Suprapubic skin (tissue), 4 donors: ENCODE data around the gene SLC35E3. TPM values are rescaled to one million over a fixed set of nuclear protein-coding genes. Genes with fewer than 3 reads are reported as not detected.

Experiments used
- DNase-seq, 2 donors: peaks; one replicate each; pipeline ENCODE4 v3.0.0-alpha.2; 2019; ENCODE audit warnings: low spot score in 2 of 2
- H3K27ac ChIP-seq: fragments of 200-600 bp; sonication (generic); one replicate; pipeline ENCODE4 v1.5.1; 2019
- H3K27me3 ChIP-seq: fragments of 200-600 bp; sonication (generic); one replicate; pipeline ENCODE4 v1.5.1; 2019
- H3K36me3 ChIP-seq: fragments of 200-600 bp; sonication (generic); one replicate; pipeline ENCODE4 v1.5.1; 2019
- H3K4me1 ChIP-seq: fragments of 200-600 bp; sonication (generic); one replicate; pipeline ENCODE4 v1.5.1; 2019
- H3K4me3 ChIP-seq: fragments of 200-600 bp; sonication (generic); one replicate; pipeline ENCODE4 v1.5.1; 2019; ENCODE audit warnings: mild to moderate bottlenecking
- H3K9me3 ChIP-seq: fragments of 200-600 bp; sonication (generic); one replicate; pipeline ENCODE4 v1.5.1; 2019
- CTCF ChIP-seq, 2 donors: fragments of 200-600 bp in 1 of 2; fragments of 450-650 bp in 1 of 2; sonication (generic) in 1 of 2; IDR thresholded peaks; one replicate each; pipeline ENCODE4 v1.5.1; 2016 to 2019; ENCODE audit warnings: antibody characterized with exemption in 2 of 2, mild to moderate bottlenecking in 1 of 2, moderate library complexity in 1 of 2
- EP300 ChIP-seq: sonication (generic); formaldehyde crosslinking; IDR thresholded peaks from one replicate; pipeline ENCODE4 v1.6.1; 2017; ENCODE audit warnings: antibody characterized with exemption
- POLR2A ChIP-seq, 2 donors: fragments of 450-650 bp; IDR thresholded peaks; one replicate each; pipeline ENCODE4 v1.6.1; 2017; ENCODE audit warnings: antibody characterized with exemption in 2 of 2, mild to moderate bottlenecking in 2 of 2, moderate library complexity in 2 of 2
- POLR2AphosphoS5 ChIP-seq, 3 donors: sonication (generic); formaldehyde crosslinking; IDR thresholded peaks; one replicate each; pipeline ENCODE4 v1.6.1; 2017; ENCODE audit warnings: antibody characterized with exemption in 3 of 3
- WGBS: methylation state at CpG from one replicate; pipeline ENCODE4 v1.1.5; 2018; 5-methylcytosine and 5-hydroxymethylcytosine counted together
- total RNA-seq, 4 donors: library from RNA; depleted of rRNA; stranded (reverse); fragments of >200 nt; gene quantifications; one replicate each; pipeline ENCODE4 v1.1.0, GENCODE V29; 2016

SLC35E3 gene
- total RNA-seq, 4 donors from 2014 or later = 3.6 to 17.0 (median 9.7) TPM

DNA sequence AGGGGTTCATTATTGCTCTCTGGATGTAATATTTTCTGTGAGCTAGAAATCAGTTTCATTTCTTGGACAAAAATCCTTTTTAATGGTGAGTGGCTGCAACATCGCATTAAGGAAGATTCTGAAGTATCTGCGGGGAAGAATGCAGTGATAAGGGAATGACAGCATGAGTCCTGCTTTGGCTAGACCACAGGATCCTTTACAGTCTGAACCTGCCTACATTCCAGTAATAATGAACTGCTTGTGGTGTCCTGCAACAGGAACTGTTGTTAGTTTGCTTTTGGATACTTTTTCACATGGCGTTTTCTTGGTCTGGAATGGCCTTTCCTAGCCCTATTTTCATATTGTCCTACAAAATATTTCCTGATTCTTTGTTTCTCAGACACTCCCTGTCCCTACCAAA is 77.7 kb downstream of the SLC35E3 start:
- 78% methylated on average over 3 of the region's 3 CpGs for WGBS

DNA sequence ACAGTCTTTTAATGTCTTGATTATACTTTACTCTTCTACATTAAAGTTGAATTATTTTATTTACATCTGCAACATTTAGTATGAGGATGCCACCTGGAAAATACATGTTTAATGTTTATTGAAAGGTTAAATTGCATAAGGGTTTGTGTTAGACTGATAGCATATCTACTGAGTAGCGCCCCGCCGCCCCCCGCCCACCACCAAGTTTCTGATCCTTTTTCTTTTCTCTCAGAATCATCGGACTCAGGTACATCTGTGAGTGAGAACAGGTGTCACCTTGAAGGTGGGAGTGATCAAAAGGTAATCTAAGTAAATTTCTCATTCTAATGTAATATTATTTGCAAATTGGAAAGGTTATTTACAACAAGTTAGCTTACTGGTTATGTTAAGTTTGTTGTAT is 78.2 kb downstream of the SLC35E3 start:
- WGBS = 98% methylated on average over 5 of the region's 5 CpGs
- peaks cover 84% of the 10 kb centered on the region for H3K36me3 ChIP-seq
- no peaks in the 10 kb centered on the region for H3K9me3 ChIP-seq
- no peak overlapping the region for H3K4me3 ChIP-seq
- no peak for DNase-seq
- TF ChIP-seq POLR2A (IDR thresholded peaks at IDR 0.05) (no peak), CTCF (IDR thresholded peaks at IDR 0.05) (no peak), EP300 (no peak), POLR2AphosphoS5 (IDR thresholded peaks at IDR 0.05) (no peak)
- H3K27me3 ChIP-seq = no peaks in the 10 kb centered on the region
- no peak overlapping the region for H3K27ac ChIP-seq
- no peaks in the 10 kb centered on the region for H3K4me1 ChIP-seq

More for the DNA sequence above, 77.7 kb downstream of the SLC35E3 start:
- Histone ChIP-seq H3K27me3 (no peaks in the 10 kb centered on the region), H3K27ac (no peak overlapping the region), H3K4me1 (no peaks in the 10 kb centered on the region), H3K4me3 (no peak overlapping the region), H3K36me3 (peaks cover 84% of the 10 kb centered on the region), H3K9me3 (no peaks in the 10 kb centered on the region)
- TF ChIP-seq CTCF (IDR thresholded peaks at IDR 0.05) (no peak), POLR2AphosphoS5 (IDR thresholded peaks at IDR 0.05) (no peak), EP300 (no peak), POLR2A (IDR thresholded peaks at IDR 0.05) (no peak)
- no peak for DNase-seq

GRCh38 chr12:68824597-68825250 is 78.7 kb downstream of the SLC35E3 start:
- Histone ChIP-seq H3K4me1 (no peaks in the 10 kb centered on the region), H3K27ac (no peak overlapping the region), H3K27me3 (no peaks in the 10 kb centered on the region), H3K4me3 (no peak overlapping the region), H3K36me3 (peaks cover 82% of the 10 kb centered on the region), H3K9me3 (no peaks in the 10 kb centered on the region)
- WGBS = 95% methylated on average over 16 of the region's 16 CpGs
- DNase-seq = no peak
- TF ChIP-seq EP300 (no peak), POLR2A (IDR thresholded peaks at IDR 0.05) (no peak), CTCF (IDR thresholded peaks at IDR 0.05) (no peak), POLR2AphosphoS5 (IDR thresholded peaks at IDR 0.05) (no peak)

GRCh38 chr12:68825569-68826217 is 79.7 kb downstream of the SLC35E3 start:
- Histone ChIP-seq H3K4me3 (no peak overlapping the region), H3K27me3 (no peaks in the 10 kb centered on the region), H3K27ac (no peak overlapping the region), H3K4me1 (no peaks in the 10 kb centered on the region), H3K9me3 (no peaks in the 10 kb centered on the region), H3K36me3 (peaks cover 81% of the 10 kb centered on the region)
- no peak for TF ChIP-seq EP300
- no peak for TF ChIP-seq CTCF (IDR thresholded peaks at IDR 0.05)
- TF ChIP-seq POLR2AphosphoS5 (IDR thresholded peaks at IDR 0.05) = no peak
- TF ChIP-seq POLR2A (IDR thresholded peaks at IDR 0.05) = no peak
- WGBS = 93% methylated on average over 11 of the region's 11 CpGs
- DNase-seq = no peak

GRCh38 chr12:68827895-68828671 is 82.1 kb downstream of the SLC35E3 start:
- Histone ChIP-seq H3K9me3 (no peaks in the 10 kb centered on the region), H3K27ac (no peak overlapping the region), H3K36me3 (peaks cover 75% of the 10 kb centered on the region), H3K27me3 (no peaks in the 10 kb centered on the region), H3K4me3 (no peak overlapping the region), H3K4me1 (no peaks in the 10 kb centered on the region)
- no peak for DNase-seq
- no peak for TF ChIP-seq EP300
- TF ChIP-seq CTCF (IDR thresholded peaks at IDR 0.05) = no peak
- no peak for TF ChIP-seq POLR2A (IDR thresholded peaks at IDR 0.05)
- no peak for TF ChIP-seq POLR2AphosphoS5 (IDR thresholded peaks at IDR 0.05)
- WGBS = 86% methylated on average over 5 of the region's 5 CpGs
